HK-2 (cell line): ENCODE results near the gene SLC4A2.
"Not testable (repeated sequence)": the region's sequence is repeated elsewhere in the genome, so short reads cannot be mapped to it uniquely, and the experiment has no call there.

Experiments used
- DNase-seq: peaks from one replicate; pipeline ENCODE4 v3.0.0-alpha.2; 2018; ENCODE audit not compliant: unreplicated experiment

The SLC4A2 gene

GRCh38 chr7:151025924-151026671, 33.3 kb upstream of the SLC4A2 start:
- no peak for DNase-seq

- not testable (repeated sequence) for DNase-seq
Observed at GRCh38 chr7:151026771-151027727, 32.3 kb upstream of the SLC4A2 start.

- DNase-seq = not testable (repeated sequence)
Observed at GRCh38 chr7:151027728-151028130, 31.7 kb upstream of the SLC4A2 start.

DNA sequence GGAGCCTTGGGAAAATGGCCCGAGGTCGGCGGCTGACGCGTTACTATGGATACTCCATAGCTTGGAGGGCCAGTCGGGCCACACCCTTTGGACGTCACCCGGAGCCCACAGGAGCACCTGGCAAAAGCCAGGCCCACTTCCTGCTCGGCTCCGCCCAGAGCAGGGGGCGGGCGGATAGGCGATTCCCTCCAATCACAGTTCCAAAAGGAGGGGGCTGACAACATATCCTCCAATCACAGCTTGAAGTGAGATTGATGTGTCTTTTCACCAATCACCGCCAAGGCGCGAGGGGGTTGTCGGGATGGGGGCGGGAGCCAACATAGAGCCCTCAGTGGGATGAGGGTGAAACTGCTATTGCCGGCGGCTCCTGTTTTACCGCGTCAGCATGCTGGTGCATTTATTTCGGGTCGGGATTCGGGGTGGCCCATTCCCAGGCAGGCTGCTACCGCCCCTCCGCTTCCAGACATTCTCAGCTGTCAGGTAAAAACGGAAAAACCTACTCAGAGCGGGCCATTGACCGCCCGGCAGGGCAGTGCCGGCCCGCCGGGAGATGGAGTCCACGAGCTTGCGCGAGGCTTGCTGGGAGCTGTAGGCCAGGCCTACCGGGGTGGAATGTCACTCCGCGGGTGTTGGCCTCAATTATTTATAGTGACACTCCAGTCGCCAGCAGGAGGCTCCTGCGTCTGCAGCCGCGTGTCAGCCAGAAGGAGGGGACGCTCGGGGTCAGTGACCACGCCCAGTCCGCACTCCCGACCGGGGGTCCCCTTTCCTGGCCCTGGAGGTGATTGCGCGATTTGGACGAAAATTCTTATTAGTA, 31.1 kb upstream of the SLC4A2 start, which contains the start of gene ABCB8:
Gene ABCB8 (plus strand): TSS at position 320 of the 817 bp plus-strand sequence. CDS start 66 bp downstream, at position 386.
- peak; percentile 99 for DNase-seq

- no peak for DNase-seq
Observed at GRCh38 chr7:151028948-151029501, 30.4 kb upstream of the SLC4A2 start.

DNA sequence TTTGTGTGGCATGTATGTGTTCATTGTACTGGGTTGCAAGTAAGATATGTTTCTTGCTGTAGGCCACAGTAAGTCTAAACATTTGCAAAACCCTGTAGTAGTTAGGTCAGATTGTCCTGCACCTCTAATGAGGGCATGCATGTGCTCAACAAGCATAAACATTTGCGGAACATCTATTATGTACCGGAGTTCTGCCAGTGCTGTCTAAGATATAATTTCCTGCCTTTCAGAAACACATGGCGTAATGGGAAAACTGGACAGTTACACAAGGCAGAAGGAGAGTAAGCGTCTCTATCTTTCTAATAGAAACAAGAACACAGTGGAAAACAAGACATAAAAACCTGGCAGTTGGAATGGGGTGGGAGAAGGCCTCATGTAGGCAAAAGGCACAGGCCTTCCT, 28.4 kb upstream of the SLC4A2 start:
- DNase-seq = no peak

GRCh38 chr7:151032936-151033863, 26.2 kb upstream of the SLC4A2 start:
- no peak for DNase-seq

GRCh38 chr7:151033864-151034249, 25.5 kb upstream of the SLC4A2 start:
- DNase-seq = no peak

DNA sequence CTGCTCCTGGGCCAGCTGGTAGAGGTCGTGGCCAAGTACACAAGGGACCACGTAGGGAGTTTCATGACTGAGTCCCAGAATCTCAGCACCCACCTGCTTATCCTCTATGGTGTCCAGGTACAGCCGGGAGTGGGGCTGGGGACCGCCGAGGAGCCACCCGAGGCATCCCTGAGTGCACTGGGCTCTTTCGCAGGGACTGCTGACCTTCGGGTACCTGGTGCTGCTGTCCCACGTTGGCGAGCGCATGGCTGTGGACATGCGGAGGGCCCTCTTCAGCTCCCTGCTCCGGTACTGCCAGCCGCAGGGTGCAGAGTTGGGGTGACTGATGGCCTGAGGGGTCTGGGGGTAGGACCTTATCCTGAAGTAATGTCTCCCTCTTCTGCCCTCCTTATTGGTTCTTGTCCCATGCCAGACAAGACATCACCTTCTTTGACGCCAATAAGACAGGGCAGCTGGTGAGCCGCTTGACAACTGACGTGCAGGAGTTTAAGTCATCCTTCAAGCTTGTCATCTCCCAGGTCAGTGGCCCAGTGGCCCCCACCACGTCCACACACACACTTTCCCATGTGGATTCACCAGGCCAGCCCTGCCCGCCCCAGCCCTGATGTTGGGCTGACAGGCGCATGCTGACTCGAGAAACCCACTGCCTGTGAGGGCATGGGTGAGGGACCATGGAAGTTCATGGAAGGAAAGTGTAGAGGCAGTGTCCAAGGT, 24.9 kb upstream of the SLC4A2 start:
- DNase-seq = no peak

GRCh38 chr7:151035026-151035717, 24.2 kb upstream of the SLC4A2 start:
- no peak for DNase-seq

- no peak for DNase-seq
Observed at GRCh38 chr7:151035902-151036301, 23.5 kb upstream of the SLC4A2 start.

- DNase-seq = peak; percentile 97
Observed at GRCh38 chr7:151038951-151039849, 20.2 kb upstream of the SLC4A2 start.

DNA sequence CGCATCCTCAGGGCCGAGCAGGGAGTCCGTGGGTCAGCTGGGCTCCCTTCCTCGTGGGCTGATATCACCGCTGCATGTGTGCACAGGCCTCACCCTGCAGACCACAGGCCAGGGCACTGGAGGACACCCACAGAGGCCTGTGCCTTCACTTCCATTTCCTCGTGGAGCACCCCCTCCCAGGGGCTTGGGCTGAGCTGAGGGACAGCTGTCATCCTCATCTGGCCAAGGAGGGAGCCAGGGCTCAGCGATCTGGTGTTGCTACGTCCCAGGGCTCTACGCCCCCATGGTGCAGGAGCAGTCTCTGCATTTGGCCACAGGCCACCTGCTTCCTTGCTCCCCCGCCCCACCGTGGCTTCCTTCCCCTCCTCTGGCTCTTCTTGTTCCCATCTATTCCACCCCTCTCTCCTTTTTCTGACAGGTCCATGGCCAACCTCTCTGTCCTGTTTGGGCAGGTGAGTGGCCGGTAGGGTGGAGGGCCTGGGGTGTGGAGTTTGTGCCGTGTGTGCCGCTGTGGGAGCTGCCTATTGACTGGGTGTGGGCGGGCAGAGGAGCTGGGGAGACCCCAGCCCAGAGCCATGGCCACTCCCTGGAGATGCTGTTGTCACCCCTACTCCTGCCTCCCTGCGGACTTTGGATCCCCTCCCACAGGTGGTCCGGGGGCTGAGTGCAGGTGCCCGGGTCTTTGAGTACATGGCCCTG, 19.4 kb upstream of the SLC4A2 start:
- no peak for DNase-seq

GRCh38 chr7:151040616-151041375, 18.6 kb upstream of the SLC4A2 start:
- DNase-seq = no peak

DNA sequence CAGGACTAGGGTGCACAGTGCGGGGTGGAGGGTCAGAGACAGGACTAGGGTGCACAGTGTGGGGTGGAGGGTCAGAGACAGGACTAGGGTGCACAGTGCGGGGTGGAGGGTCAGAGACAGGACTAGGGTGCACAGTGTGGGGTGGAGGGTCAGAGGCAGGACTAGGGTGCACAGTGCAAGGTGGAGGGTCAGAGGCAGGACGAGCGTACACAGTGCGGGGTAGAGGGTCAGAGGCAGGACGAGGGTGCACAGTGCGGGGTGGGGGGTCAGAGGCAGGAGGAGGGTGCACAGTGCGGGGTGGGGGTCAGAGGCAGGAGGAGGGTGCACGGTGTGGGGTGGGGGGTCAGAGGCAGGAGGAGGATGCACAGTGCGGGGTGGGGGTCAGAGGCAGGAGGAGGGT, 15.9 kb upstream of the SLC4A2 start:
- DNase-seq = not testable (repeated sequence)

DNA sequence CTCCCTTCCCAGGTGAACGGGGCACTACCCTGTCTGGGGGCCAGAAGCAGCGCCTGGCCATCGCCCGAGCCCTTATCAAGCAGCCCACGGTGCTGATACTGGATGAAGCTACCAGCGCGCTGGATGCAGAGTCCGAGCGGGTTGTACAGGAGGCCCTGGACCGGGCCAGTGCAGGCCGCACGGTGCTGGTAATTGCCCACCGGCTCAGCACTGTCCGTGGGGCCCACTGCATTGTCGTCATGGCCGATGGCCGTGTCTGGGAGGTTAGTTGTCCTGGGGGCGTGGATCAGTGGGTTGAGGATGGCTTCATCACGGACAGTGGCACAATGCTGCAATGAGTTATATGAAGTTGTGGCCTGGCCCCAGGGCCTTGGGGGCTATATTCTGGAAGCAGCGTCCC, 15.4 kb upstream of the SLC4A2 start:
- no peak for DNase-seq

DNA sequence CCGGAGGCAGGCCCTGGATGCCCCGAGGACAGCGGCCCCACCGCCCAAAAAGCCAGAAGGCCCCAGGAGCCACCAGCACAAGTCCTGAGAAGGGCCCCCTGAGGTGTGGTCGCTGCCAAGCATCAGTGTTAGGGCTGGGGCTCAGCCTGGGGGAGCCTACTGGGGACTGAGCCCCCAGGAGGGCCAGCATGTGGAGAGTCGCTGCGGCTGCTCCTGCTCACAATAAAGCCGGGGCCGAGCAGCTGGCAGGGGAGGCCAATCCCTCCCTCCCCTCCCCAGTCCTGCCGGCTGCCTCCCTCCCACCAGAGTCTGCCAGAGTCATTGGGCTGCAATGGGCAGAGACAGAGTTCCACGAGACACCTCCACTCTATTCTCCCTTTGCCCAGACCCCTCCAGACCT, 14.1 kb upstream of the SLC4A2 start:
- no peak for DNase-seq
